Lower leg skin (tissue), 4 donors: ENCODE data around the gene LBHD2. TPM values are rescaled to one million over a fixed set of nuclear protein-coding genes. Genes with fewer than 3 reads are reported as not detected.

Source experiments
- DNase-seq, 2 donors: peaks; one replicate each; pipeline ENCODE4 v3.0.0-alpha.2; 2019; ENCODE audit warnings: low spot score in 2 of 2
- H3K4me3 ChIP-seq: fragments of 200-600 bp; sonication (generic); 2 replicates; pipeline ENCODE4 v1.5.1; 2017; ENCODE audit warnings: mild to moderate bottlenecking, low read depth; ENCODE audit not compliant: poor library complexity, severe bottlenecking
- POLR2A ChIP-seq, 2 donors: fragments of 450-650 bp; IDR thresholded peaks; one replicate each; pipeline ENCODE4 v1.6.1; 2016 to 2017; ENCODE audit warnings: antibody characterized with exemption in 2 of 2, mild to moderate bottlenecking in 1 of 2, moderate library complexity in 1 of 2
- WGBS, 2 donors: methylation state at CpG; one replicate each; pipeline ENCODE4 v1.1.5; 2018; 5-methylcytosine and 5-hydroxymethylcytosine counted together
- intact Hi-C: fragments of 100-400 bp; cut with DNase I; formaldehyde crosslinking; loops from one replicate; pipeline ENCODE4 v1.15.0; 2023; ENCODE audit warnings: low total_unique reads
- total RNA-seq, 4 donors: library from RNA; depleted of rRNA; stranded (reverse); fragments of >200 nt; gene quantifications; one replicate each; pipeline ENCODE4 v1.1.0, GENCODE V29; 2016
- TF ChIP-seq, protein P1 (sequence below), 3 donors: fragments of 450-650 bp; IDR thresholded peaks; one replicate each; pipeline ENCODE4 v1.5.1; 2016; ENCODE audit warnings: antibody characterized with exemption in 3 of 3, mild to moderate bottlenecking in 3 of 3, moderate library complexity in 2 of 3

The LBHD2 gene
- total RNA-seq, 4 donors from 2014 or later, result not detected

GRCh38 chr14:103074729-103075367 is 9.2 kb upstream of the LBHD2 start:
- intact Hi-C loops, result no loop called here
- 9 to 12% methylated on average over 15 to 21 of the region's 21 CpGs for WGBS, 2 donors
- peak overlapping the region; percentile 13 for H3K4me3 ChIP-seq
- DNase-seq, result peak; percentile 62 to 95
- TF ChIP-seq, protein P1, sequence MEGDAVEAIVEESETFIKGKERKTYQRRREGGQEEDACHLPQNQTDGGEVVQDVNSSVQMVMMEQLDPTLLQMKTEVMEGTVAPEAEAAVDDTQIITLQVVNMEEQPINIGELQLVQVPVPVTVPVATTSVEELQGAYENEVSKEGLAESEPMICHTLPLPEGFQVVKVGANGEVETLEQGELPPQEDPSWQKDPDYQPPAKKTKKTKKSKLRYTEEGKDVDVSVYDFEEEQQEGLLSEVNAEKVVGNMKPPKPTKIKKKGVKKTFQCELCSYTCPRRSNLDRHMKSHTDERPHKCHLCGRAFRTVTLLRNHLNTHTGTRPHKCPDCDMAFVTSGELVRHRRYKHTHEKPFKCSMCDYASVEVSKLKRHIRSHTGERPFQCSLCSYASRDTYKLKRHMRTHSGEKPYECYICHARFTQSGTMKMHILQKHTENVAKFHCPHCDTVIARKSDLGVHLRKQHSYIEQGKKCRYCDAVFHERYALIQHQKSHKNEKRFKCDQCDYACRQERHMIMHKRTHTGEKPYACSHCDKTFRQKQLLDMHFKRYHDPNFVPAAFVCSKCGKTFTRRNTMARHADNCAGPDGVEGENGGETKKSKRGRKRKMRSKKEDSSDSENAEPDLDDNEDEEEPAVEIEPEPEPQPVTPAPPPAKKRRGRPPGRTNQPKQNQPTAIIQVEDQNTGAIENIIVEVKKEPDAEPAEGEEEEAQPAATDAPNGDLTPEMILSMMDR (IDR thresholded peaks at IDR 0.05), result no peak
- no peak for TF ChIP-seq POLR2A (IDR thresholded peaks at IDR 0.05)

DNA sequence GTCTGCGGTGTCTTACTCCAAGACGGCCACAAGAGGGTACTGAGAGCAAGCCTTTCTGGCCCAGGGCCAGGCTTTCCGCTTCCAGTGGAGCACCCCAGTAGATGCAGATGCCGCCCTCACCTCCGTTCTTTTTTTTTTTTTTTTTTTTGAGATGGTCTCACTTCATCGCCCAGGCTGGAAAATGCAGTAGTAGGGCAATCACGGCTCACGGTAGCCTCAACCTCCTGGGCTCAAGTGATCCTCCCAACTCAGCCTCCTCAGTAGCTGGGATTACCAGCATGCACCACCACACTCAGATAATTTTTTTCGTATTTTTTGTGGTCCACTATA is 5.6 kb upstream of the LBHD2 start:
- WGBS, 2 donors, result 13 to 17% methylated on average over 9 of the region's 9 CpGs
- intact Hi-C loops, result no loop called here
- DNase-seq, result peak in 1 of 2 donors; percentile 72
- TF ChIP-seq, protein P1 (IDR thresholded peaks at IDR 0.05), result peak in 1 of 3 donors; percentile 65
- no peak for TF ChIP-seq POLR2A (IDR thresholded peaks at IDR 0.05)
- H3K4me3 ChIP-seq, result no peak overlapping the region

DNA sequence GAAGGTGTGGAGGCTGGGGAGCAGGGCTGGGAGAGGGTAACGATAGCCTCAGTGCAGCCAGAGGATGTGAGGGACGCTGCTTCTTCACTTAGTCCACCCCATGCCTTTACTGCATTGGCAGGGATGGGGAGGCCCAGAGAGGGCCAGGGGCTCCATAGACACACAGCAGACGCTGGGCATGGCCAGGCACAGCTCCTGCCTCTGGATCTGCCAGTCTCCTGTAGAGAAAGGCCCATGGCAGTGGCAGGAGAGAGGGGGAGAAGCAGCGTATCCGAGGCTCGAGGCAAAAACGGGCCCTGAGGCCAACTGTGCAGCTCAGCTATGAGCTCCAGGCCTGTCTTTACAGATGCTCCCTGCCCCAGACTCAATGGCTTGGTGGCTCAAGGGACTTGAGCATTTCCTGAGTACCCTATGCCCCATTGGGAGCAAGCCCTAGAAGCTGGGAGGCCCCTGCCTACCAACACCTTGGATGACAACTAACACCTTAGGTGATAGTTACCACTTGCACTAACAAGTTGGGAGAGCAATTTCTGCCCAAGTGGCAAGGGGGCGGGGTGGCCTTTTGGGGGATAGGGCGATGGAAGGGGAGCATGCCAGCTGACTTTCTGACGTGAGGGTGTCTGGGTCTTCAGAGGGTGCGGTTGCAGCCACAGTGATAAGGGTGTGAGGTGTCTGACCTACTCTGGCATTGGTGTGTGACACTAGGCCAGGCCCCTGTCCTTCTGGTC is 5.0 kb upstream of the LBHD2 start:
- intact Hi-C loops, result no loop called here
- WGBS, 2 donors, result 76 to 79% methylated on average over 11 of the region's 11 CpGs
- DNase-seq, result no peak
- TF ChIP-seq, protein P1 (IDR thresholded peaks at IDR 0.05), result no peak
- TF ChIP-seq POLR2A (IDR thresholded peaks at IDR 0.05), result no peak
- H3K4me3 ChIP-seq, result no peak overlapping the region

DNA sequence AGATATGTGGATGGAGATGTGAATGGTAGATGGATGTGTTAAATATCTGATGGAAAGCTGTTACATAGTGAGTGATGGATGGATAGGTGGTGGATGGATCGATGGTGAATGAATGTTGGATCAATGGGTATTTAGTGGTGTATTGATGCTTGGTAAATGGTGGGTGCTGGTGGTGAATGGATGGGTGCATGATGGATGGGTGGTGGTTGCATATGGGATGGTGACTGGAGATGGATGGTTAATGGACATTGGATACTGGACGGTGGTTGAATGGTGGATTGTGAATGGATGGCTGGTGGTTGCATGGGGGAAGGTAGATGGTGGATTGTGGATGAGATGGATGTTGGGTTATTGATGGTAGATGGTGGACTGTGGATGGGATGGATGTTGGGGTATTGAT is 2.1 kb upstream of the LBHD2 start:
- H3K4me3 ChIP-seq, result no peak overlapping the region
- intact Hi-C loops, result no loop called here
- WGBS, 2 donors, result 89 to 97% methylated on average over 2 of the region's 2 CpGs
- TF ChIP-seq, protein P1 (IDR thresholded peaks at IDR 0.05), result no peak
- no peak for TF ChIP-seq POLR2A (IDR thresholded peaks at IDR 0.05)
- DNase-seq, result no peak

DNA sequence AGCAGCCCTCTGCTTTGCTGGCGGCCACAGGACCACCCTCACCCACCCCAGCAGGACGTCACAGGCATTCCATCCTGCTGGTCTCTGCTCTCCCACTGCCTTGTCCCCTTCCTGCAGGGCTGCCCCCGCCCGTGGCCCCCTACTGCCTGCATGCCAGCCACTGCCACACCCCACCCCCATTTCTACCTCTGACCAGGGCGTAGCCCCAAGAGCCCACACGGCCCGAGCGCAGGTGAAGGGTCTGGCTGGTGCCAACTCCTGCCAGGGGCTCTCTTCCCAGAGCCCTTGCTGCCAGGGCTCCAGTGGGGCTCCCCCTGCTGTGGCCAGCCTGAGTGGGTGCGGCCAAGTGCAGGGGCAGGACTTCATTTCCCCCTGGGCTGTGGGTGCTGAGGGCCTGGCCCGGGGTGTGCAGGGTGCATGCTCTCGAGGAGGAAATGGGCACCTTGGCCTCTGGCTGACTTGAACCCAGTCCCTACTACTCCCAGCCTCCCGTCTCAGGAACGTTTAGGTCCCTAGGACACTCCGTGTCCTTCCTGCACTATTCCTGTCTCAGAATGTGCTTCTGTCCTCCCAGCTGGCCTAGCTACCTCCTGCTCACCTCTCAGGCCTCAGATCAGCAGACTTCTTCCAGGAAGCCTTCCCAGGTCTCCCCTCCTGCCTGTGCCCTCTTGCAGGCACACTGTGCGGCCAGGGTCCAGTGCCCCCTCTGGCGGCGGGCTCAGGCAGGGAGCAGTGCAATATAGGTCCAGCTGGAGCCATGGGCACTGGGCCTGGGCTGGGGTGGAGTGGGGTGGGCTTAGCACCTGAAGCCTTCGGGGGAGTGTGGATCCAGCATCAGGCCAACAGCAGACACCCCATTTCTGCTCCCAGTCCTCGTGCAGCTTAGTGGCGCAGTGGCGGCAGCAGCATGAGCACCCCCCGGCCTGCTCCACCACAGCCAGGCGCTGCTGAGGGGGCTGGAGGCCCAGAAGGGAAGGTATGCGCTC is 1.4 kb downstream of the LBHD2 start:
- no peak overlapping the region for H3K4me3 ChIP-seq
- TF ChIP-seq POLR2A (IDR thresholded peaks at IDR 0.05), result no peak
- TF ChIP-seq, protein P1 (IDR thresholded peaks at IDR 0.05), result no peak
- DNase-seq, result no peak
- intact Hi-C loops, result no loop called here
- WGBS, 2 donors, result 83 to 84% methylated on average over 20 to 24 of the region's 24 CpGs
